HG03342 (cell line): ENCODE data around the gene CEACAM3.
"Not testable (repeated sequence)": the region's sequence is repeated elsewhere in the genome, so short reads cannot be mapped to it uniquely, and the experiment has no call there.

Source experiments
- ATAC-seq: cut with Tn5 transposase; IDR thresholded peaks from one replicate; pipeline ENCODE4 v1.9.1; 2021; ENCODE audit warnings: mild to moderate bottlenecking, moderate library complexity; ENCODE audit not compliant: unreplicated experiment

CEACAM3 gene

GRCh38 chr19:41796362-41796761 lies at the start of gene CEACAM3:
Gene CEACAM3, plus strand, starts transcription at chr19:41796587. Its CDS starts 91 bp downstream, at chr19:41796678.
- ATAC-seq: no peak

GRCh38 chr19:41746593-41747227 lies 49.7 kb upstream of the CEACAM3 start:
- ATAC-seq: no peak

- ATAC-seq: no peak
Observed at GRCh38 chr19:41748012-41748411, 48.4 kb upstream of the CEACAM3 start.

- ATAC-seq: not testable (repeated sequence)
Observed at GRCh38 chr19:41750248-41751134, 45.9 kb upstream of the CEACAM3 start.

- ATAC-seq: no peak
Observed at GRCh38 chr19:41753159-41753558, 43.2 kb upstream of the CEACAM3 start.

GRCh38 chr19:41753936-41754529 lies 42.4 kb upstream of the CEACAM3 start:
- no peak for ATAC-seq

GRCh38 chr19:41755328-41755913 lies 41.0 kb upstream of the CEACAM3 start, which contains the start of gene CEACAM6:
Gene CEACAM6, plus strand, starts transcription at chr19:41755530. Its CDS starts 109 bp downstream, at chr19:41755639.
- no peak for ATAC-seq

- ATAC-seq: no peak
Observed at GRCh38 chr19:41758846-41759245, 37.5 kb upstream of the CEACAM3 start.

- ATAC-seq: no peak
Observed at GRCh38 chr19:41767115-41767514, 29.3 kb upstream of the CEACAM3 start.

GRCh38 chr19:41768105-41768504 lies 28.3 kb upstream of the CEACAM3 start:
- not testable (repeated sequence) for ATAC-seq

GRCh38 chr19:41769608-41770007 lies 26.8 kb upstream of the CEACAM3 start:
- ATAC-seq: no peak

GRCh38 chr19:41771410-41771809 lies 25.0 kb upstream of the CEACAM3 start:
- ATAC-seq: no peak

GRCh38 chr19:41774515-41774980 lies 21.8 kb upstream of the CEACAM3 start:
- ATAC-seq: no peak

- no peak for ATAC-seq
Observed at GRCh38 chr19:41776700-41777099, 19.7 kb upstream of the CEACAM3 start.

GRCh38 chr19:41783612-41784011 lies 12.8 kb upstream of the CEACAM3 start:
- no peak for ATAC-seq

- ATAC-seq: no peak
Observed at GRCh38 chr19:41784312-41784711, 12.1 kb upstream of the CEACAM3 start.

GRCh38 chr19:41784743-41785142 lies 11.6 kb upstream of the CEACAM3 start:
- no peak for ATAC-seq

GRCh38 chr19:41785653-41786052 lies 10.7 kb upstream of the CEACAM3 start:
- no peak for ATAC-seq

- no peak for ATAC-seq
Observed at GRCh38 chr19:41787055-41787454, 9.3 kb upstream of the CEACAM3 start.

- not testable (repeated sequence) for ATAC-seq
Observed at GRCh38 chr19:41788518-41788917, 7.9 kb upstream of the CEACAM3 start.

- not testable (repeated sequence) for ATAC-seq
Observed at GRCh38 chr19:41789053-41789452, 7.3 kb upstream of the CEACAM3 start.
